Caki2 (cell line): Measurements from ENCODE around the gene NCAM1. TPM values are rescaled to one million over a fixed set of nuclear protein-coding genes. Genes with fewer than 3 reads are reported as not detected.

Experiments
- DNase-seq: peaks from one replicate; pipeline ENCODE4 v3.0.0-alpha.2; 2015; ENCODE audit warnings: low read depth
- in situ Hi-C: cut with HindIII; loops from 2 replicates; pipeline ENCODE4 v1.10.0; 2016; ENCODE audit warnings: low sequenced_read_pairs, low pct_unique_long_range_greater_than_20kb, mixed read lengths
- total RNA-seq: library from RNA; depleted of rRNA; stranded (reverse); fragments of >200 nt; shearing (Covaris generic); gene quantifications from 2 replicates; pipeline ENCODE4 v1.2.3, GENCODE V29; 2014; ENCODE audit warnings: low replicate concordance

NCAM1 gene
- total RNA-seq, 1 experiment from 2014 or later = 7.5 TPM

GRCh38 chr11:113272927-113273615, 311.9 kb downstream of the NCAM1 start:
- no peak for DNase-seq
- in situ Hi-C loops = no loop called here

GRCh38 chr11:113273720-113274119, 312.5 kb downstream of the NCAM1 start:
- in situ Hi-C loops = no loop called here
- no peak for DNase-seq

GRCh38 chr11:113274713-113275582, 313.7 kb downstream of the NCAM1 start:
- DNase-seq = peak; percentile 4
- in situ Hi-C loops = no loop called here

DNA sequence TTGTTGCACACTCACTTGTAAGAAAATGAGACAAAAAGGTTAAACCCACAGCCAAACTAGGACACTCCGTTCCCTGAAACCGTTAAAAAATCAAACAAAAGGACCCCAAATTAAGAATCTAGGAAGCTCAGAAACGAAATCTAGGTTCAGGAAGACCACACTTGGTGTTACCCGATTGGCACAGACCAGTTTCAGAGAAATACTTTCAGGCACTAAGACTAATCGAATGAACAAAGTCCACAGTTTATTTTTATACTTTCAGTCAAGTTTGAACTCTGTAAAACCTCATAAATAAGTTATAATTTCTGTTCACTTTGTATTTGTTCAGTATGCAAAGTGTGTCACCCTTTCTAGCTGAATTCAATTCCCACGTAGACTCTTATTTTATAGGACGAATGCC, 314.4 kb downstream of the NCAM1 start:
- no peak for DNase-seq
- in situ Hi-C loops = no loop called here

GRCh38 chr11:113276466-113276865, 315.2 kb downstream of the NCAM1 start:
- in situ Hi-C loops = no loop called here
- no peak for DNase-seq

DNA sequence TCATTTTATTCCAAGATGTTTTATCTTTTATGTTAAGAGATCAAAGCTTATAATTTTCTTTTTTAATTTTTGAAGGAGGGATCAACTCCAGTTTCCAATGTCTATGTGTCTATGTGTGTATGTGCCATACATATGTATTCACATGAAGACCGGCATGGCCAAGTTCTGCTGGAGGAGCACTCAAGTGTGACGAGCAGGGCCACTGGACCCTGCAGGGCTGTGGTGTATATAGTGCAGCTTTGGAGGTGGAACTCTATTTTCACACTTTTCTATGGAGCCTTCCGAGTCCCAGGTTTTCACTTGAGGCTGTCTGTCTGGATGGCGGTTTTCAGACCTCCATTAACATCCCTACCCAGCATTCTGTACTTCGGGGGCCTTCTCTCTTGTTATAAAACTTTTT, 316.7 kb downstream of the NCAM1 start:
- no peak for DNase-seq
- in situ Hi-C loops = no loop called here

GRCh38 chr11:113278481-113278880, 317.3 kb downstream of the NCAM1 start:
- in situ Hi-C loops = no loop called here
- DNase-seq = no peak

- DNase-seq = no peak
- in situ Hi-C loops = no loop called here
Observed at GRCh38 chr11:113278925-113279324, 317.7 kb downstream of the NCAM1 start.

DNA sequence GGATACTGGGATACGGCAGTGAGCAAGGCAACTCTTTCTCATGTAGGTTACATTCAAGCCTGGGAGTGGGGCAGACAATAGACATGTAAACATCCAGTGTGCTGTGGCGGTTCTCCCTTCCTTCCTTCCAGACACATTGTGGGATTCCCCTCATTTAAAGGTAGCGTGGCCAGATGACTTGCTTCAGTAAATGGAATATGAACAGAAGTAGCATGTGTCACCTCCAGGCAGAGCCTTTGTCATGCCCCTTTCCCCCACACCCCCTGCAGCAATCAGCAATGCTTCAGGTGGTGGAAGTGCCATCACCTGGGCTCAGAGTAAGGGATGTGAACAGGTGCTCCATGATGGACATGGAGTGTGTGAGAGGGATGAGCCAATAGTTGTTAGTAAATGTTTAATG, 318.4 kb downstream of the NCAM1 start:
- in situ Hi-C loops = no loop called here

GRCh38 chr11:113281052-113281725, 320.0 kb downstream of the NCAM1 start:
- in situ Hi-C loops = no loop called here
- DNase-seq = no peak

More for the DNA sequence above, 318.4 kb downstream of the NCAM1 start:
- no peak for DNase-seq

GRCh38 chr11:113282898-113283437, 321.7 kb downstream of the NCAM1 start:
- no peak for DNase-seq
- in situ Hi-C loops = no loop called here

DNA sequence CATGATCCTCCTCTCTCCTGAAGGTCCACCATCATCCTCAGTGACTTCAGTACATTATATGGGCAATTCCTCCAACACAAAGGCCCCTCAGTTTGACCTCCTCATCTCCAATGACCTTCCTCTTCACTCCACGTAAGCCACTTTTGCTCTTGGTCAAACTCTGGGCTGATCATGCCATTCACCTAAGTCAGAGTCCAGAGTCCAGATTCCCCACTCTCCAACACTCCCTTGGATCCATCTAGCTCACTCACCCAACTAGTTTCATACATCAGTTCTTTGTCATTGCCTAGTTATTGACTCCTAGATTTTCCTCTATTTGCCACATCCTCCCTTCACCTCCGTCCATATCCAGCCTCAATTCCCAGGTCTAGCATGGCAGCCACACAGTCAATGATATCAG, 322.7 kb downstream of the NCAM1 start:
- no peak for DNase-seq
- in situ Hi-C loops = no loop called here

DNA sequence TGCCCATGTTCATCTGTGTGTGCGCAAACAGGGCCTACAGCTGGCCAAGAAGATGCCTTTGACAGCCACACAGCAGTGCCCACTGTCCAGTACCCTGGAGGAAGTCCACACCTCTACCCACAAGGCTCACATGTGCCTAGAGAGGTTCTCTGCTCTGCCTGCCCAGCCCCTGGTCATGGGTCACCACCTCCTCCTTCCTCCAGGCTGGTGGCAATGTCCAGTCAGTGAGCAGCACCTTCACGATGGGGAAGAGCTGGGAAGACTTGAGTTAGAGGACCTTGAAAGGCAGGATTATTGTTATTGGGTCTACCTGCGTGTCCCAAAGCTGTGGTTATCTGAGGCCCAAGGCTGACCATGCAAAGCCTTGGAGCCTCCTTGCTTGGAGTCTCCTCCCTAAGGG, 324.8 kb downstream of the NCAM1 start:
- in situ Hi-C loops = no loop called here
- no peak for DNase-seq

DNA sequence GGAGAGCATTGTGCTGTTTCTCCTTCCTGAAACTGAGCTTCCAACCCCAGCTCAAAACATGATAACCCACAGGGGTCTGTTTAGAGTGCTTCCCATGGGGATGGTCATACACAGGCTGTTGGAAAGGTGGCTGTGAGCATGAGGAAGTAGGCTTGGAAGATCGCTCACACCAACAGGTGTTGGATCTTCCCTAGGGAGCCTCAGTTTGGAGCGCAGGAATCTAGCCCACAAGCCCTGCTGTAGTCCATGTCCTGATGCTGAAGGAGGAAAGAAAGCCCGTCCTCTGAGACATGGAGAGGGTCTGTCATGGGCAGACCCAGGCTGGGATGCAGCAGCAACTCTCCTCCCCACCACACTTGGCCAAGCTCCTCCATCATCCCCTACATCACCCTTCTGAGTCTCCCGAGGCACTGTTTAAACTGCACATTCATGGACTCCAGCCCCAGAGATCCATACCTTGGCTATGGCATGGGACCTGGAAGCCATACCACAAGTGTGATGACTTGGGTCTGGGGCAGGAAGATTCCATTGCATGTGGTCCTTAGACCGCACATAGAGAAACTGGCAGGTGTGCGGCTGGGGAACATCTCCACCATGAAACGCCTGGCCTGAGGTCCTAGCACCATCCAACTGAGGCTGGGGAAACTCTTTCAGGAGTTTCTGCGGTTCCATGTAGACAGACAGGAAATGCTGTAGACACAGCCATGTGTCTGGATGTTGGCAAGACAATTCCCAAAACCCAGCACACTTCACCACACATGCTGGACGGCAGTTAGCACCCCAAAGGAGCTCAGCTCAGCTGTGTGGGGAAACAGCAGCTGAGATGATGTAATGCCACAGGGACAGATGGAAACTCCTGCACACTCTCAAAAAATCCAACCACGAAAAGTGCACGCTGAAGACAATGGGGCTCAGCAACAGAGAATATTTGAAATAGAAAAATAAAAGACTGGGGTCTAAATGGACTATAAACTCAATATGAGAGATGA, 325.6 kb downstream of the NCAM1 start:
- in situ Hi-C loops = no loop called here
- DNase-seq = no peak

DNA sequence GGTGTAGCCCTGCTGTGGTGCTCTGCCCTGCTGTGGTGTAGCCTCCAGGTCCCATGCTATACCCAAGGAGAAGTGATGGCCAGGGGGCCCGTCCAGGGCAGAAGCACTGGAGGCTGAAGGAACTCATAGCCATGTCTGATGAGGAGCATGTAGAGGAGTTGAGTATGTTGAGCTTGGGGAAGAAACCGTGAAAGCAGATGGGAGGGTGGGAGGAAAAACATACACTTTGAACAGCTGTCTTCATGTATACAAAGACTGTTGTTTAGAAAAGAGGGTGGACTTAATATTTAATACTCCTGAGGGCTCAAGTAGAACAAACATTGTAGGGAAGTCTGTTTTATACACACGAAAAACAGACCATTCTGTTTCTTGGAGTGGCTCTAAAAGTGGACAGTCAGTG, 326.6 kb downstream of the NCAM1 start:
- in situ Hi-C loops = no loop called here
- DNase-seq = no peak

- in situ Hi-C loops = no loop called here
Observed at GRCh38 chr11:113288286-113288863, 327.2 kb downstream of the NCAM1 start.

GRCh38 chr11:113289431-113290187, 328.4 kb downstream of the NCAM1 start:
- peak; percentile 30 for DNase-seq
- in situ Hi-C loops = no loop called here

More at GRCh38 chr11:113288286-113288863, 327.2 kb downstream of the NCAM1 start:
- DNase-seq = no peak
